HG03469 (cell line): ENCODE measurements around the gene OAS2.

Experiments used
- ATAC-seq: cut with Tn5 transposase; IDR thresholded peaks from one replicate; pipeline ENCODE4 v1.9.1; 2021; ENCODE audit warnings: mild to moderate bottlenecking, moderate library complexity, moderate number of reproducible peaks; ENCODE audit not compliant: unreplicated experiment

OAS2 gene

GRCh38 chr12:113014565-113014964 is 36.2 kb downstream of the OAS2 start:
- no peak for ATAC-seq

- ATAC-seq, result no peak
These were observed 38.5 kb downstream of the OAS2 start for GRCh38 chr12:113016796-113017195.

DNA sequence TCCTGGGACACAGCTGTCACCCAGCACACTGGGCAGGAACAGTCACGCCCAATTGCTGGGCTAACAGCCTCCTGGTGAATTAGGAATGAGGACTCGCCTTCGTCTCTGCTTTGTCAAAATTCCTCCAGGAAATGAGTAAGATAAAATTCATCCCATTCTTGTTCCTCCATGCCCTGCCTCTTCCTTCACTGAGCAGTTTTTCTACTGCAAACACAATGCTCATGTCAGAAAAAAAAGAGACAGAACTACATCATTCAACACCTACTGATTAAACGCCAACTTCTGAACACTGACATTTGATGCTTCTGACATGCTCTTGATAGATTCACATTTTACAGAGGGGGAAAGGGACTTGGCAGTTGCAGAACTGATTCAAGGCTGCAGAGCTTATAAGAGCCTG is 40.7 kb downstream of the OAS2 start:
- ATAC-seq, result no peak

GRCh38 chr12:113021500-113021899 is 43.2 kb downstream of the OAS2 start:
- ATAC-seq, result no peak

- ATAC-seq, result no peak
These were observed 44.4 kb downstream of the OAS2 start for GRCh38 chr12:113022563-113023297.

- ATAC-seq, result no peak
These were observed 49.4 kb downstream of the OAS2 start for GRCh38 chr12:113027726-113028125.

DNA sequence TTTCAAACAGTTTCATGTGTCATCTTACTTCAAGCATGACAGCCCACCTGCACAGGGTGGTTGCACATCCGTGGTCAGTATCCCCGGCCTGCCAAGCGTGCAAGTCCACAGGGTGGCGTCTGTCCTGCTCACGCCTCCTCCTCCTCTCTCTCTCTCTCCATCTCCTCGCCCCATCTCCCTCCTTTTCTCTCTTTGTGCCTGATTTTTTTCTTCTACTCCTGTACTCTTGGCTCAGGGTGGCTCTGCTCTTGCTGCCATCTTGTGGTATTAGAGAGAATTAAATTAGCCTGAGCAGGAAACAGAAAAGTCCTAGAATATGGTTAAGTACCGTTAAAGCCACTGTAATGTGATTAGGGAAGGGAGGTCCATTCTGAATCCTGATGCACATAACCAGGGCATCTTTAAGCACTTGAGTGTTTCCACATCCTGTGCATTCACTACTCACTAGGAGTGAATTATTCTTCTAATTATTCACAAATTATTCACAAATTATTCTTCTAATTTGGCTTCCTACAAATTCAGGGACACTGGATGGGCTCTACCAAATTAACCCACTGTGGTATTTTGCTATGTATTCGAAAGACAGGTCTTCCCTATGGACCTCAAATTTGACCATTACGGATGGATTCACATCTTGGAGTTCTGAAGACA is 52.7 kb downstream of the OAS2 start:
- ATAC-seq, result no peak

- no peak for ATAC-seq
These were observed 61.7 kb downstream of the OAS2 start for GRCh38 chr12:113039911-113040445.

GRCh38 chr12:113040722-113041171 is 62.4 kb downstream of the OAS2 start:
- ATAC-seq, result no peak

GRCh38 chr12:113041560-113041959 is 63.2 kb downstream of the OAS2 start:
- no peak for ATAC-seq

- ATAC-seq, result no peak
These were observed 64.9 kb downstream of the OAS2 start for GRCh38 chr12:113043240-113043639.

DNA sequence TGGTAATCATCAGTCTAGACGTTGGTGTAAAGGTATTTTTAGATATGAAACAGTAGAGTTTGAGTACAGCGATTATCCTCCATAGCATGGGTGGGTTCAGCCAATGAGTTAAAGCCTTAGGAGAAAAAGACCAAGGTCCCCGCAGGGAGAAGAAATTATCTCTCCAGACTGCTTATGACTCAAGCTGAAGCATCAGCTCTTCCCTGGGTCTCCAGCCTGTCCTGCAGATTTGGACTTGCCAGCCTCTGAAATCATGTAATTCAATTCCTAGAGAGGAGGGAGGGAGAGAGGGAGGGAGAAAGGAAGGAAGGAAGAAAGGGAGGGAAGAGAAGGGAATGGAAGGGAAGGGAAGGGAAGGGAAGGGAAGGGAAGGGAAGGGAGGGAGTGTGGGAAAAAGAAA is 66.2 kb downstream of the OAS2 start:
- ATAC-seq, result no peak

- no peak for ATAC-seq
These were observed 70.4 kb downstream of the OAS2 start for GRCh38 chr12:113048716-113049127.

DNA sequence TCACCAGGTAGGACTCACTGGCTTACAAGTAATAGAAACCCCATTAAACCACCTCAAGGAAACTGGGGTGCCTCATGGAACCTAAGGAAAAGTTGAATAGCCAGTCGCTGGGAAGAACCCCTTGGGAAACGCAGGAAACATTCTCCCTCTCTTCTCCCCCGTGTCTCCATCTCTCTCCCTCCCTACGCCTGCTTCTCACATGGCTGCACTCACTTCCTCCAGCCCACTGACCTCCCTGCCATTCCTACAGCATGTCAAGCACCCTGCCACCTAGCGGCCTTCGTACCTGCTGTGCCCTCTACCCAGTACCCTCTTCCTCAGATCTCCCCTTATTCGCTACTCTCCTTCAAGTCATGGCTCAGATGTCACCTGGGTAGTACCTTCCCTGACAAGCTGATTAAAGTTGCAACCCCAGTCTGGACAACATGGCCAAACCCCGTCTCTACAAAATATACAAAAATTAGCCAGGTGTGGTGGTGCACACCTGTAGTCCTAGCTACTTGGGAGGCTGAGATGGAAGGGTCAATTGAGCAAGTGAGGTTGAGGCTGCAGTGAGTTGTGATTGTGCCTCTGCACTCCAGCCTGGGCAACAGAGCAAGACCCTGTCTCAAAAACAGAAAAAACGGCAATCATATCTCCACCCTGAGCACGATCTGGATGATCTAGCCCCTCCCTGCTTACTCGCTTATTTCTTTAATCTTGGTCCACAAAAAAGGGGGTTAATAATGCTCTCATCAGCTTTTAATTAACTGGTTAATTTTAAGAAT is 71.8 kb downstream of the OAS2 start:
- no peak for ATAC-seq

DNA sequence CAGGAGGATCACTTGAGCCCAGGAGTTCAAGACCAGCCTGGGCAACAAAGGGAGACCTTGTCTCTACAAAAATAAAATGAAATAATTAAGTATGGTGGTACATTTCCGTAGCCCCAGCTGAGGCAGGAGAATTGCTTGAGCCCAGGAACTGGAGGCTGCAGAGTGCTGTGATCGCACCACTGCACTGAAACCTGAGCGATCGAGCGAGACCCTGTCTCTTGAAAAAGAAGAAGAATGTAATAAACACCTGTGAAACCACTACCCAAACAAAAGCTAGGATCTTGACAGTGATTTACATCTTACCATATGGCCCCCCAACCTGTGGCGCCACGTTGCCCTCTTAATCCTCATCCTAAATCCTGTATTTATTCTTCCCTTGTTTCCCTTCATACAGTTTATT is 72.5 kb downstream of the OAS2 start:
- no peak for ATAC-seq

- ATAC-seq, result no peak
These were observed 73.4 kb downstream of the OAS2 start for GRCh38 chr12:113051759-113052158.

- no peak for ATAC-seq
These were observed 74.0 kb downstream of the OAS2 start for GRCh38 chr12:113052326-113052725.

GRCh38 chr12:113054948-113055486 is 76.7 kb downstream of the OAS2 start:
- no peak for ATAC-seq

DNA sequence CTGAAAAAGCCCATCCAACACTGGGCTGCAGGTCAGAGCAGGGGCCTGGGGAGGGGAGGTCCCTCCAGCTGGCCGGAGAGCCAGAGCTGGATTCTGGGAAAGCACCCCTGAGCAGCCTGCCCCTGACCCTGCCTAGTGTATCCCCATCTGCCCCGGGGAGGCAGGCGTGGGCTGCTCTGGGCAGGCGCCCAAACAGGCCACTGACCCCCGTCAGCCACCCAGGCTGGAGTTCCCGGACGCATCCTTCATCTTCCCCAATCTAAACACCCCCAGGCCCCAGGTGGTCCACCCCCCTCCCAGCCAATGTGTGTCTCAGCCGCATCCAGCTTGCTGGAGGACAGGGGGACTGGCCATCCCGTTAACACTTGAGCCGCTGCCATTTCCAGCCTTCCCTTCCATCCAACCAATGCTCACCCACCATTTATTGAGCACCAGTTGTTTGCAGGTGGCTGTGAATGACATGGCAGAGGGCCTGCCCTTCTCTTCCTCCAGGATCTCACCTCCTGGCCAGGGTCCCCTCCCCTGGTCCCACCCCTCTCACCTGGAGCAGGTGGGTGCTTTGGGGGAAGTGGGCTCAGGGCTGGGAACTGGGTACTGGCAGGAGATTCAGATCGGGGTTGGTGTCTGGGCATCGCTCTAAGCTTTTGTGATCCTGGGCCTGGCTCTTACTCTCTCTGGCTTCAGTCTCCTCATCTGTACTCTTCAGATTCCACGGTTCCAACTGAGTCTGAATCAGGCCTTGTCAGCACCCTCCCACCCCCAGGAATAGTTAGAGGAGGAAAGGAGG is 77.5 kb downstream of the OAS2 start:
- ATAC-seq, result no peak

- ATAC-seq, result no peak
These were observed 78.0 kb downstream of the OAS2 start for GRCh38 chr12:113056381-113056630.
